COLO829 (cell line): ENCODE data around the gene FADD.
"Not testable (repeated sequence)": the region's sequence is repeated elsewhere in the genome, so short reads cannot be mapped to it uniquely, and the experiment has no call there.

ENCODE experiments used
- DNase-seq: peaks from one replicate; pipeline ENCODE4 v3.0.0; 2012; ENCODE audit warnings: low spot score

The FADD gene

DNA sequence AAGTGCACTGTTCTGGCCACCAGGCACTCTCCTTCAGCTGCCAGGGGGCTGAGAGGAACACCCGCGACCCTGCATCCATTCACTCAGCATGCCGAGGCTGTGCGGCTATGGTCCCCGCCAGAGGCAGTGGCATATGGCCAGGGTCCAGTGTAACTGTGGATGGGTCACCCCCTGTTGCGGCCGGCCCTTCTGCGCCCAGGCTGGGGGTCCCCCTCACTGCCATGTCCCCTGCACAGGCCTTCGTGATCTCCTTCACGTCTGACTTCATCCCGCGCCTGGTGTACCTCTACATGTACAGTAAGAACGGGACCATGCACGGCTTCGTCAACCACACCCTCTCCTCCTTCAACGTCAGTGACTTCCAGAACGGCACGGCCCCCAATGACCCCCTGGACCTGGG lies 20.8 kb upstream of the FADD start:
- no peak for DNase-seq

DNA sequence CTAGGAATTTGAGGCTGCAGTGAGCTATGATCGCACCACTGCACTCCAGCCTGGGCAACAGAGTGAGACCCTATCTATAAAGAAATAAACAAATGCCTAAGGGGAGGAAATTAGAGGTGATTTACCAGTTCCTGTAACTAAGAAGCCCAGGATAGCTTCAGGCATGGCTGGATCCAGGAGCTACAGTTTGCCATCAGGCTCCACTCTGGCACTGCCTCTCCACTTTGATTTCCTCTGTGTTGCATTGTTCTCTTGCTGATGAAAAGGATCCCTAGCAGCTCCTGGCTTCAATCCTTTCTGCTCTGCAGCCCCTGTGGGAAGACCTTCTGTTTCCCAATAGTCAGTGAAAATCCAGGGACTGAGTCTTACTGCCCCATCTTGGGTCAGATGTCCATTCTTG lies 20.1 kb upstream of the FADD start:
- DNase-seq = no peak

DNA sequence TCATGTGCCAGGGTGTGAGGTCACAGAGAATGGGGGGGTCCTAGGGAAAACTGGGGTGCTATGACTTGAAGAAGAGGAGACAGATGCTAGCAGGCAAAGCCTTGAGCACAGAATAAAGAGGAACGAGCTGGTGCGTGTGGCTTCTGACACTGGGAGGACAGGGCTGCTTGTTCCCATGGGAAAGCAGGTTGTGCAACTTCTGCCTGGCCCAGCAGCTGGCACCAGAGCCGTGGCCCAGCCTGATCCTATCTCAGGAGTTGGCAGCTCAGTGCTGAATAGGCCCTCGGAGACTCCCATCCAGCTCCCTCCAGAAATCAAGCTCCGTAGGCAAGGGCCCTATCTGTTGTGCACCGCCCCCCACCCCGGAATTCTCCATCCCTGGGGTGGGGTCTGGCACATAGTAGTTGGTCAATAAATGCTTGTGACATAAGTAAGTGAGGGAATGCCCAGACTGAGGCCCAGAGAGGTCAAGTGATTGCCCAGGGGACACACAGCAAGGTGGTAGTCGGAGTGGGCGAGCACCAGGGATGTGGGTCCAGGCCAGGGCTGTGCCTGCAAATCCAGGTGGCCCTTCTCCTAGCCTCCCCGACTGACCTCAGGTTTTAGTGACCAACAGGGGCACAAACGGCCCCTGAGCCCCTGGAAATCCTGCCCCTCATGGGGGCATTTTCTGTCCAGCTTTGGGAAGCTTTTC lies 19.5 kb upstream of the FADD start:
- DNase-seq = no peak

DNA sequence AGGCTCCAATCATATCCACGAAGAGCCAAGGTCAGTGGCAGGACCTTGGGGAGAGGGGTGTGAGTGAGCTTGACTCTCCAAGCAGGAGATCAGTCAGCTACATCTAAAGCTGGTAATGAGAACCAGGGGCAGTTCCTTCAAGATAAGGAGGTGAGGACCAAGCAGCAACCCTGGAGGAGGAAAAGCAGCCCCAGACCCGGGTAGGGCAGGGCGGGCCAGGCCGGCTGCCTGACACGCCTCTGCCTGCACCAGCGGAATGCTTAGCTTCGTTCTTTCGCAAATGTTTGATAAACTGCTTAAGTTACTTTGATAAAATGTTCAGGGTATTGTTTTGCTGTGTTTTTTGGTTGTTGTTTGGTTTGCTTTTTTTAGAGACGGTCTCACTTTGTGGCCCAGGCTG lies 18.7 kb upstream of the FADD start:
- no peak for DNase-seq

DNA sequence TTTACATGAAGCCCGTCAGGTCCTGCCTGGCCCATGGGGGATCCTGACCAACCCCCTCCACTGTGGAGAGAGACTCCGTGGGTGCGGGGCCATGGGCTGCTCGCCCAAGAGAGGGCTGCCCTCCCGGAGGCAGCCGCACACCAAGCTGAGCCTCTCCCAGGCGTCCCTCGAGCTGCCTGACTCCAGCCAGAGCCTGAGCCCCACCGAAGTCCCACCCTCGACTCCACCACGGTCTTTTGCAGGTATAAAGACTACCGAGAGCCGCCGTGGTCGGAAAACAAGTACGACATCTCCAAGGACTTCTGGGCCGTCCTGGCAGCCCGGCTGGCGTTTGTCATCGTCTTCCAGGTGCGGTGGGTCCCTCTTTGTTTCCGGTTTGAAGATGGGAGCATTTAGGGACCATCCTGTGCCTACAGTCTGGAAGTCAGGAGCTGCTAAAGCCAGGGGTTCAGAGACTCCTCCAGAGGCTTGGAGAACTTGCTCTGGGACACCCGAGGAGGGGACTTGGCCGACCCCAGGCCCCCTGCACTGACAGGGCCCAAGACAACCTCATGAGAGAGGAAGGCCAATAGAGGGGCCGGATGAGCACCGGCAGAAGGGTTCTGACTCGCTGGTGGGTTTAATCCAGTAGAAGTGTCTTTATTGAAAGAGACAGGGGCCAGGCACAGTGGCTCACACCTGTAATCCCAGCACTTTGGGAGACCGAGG lies 17.6 kb upstream of the FADD start:
- DNase-seq = no peak

DNA sequence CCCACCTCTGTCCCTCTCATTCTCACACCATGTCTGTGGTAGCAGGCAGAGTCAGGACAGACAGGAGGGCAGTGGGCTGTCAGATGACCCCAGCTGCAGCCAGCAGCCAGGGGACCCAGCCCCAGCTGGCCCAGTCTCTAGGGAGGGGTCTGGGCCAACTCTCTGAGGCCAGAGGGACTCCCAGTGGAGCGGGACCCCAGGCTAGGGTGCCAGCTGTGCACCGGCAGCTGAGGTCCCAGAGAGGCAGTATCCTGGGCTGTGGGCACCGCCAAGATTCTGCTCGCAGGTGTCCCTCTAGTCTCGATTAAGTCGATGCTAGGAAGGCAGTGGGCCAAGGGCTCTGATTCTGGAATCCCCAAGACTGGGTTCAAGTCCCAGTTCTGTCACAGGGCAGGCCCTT lies 16.7 kb upstream of the FADD start:
- no peak for DNase-seq

DNA sequence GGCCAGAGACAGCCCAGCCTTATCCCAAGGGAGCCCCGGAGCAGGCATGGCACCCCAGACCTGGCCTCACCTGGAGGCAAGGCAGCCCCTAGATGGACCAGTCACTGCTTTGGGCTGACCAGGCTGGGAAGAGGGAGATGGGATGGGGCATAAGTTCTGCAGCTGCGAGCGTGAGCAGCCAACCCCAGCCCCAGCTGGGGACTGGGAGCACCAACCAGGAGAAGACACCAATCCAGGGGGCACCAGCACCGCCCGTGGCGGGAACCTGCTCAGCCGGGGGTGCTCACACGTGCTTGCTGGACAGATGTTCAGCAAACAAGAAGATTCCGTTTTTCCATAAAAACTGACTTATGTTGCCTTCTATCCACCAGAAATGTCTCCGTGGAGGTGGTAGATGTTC lies 16.2 kb upstream of the FADD start:
- no peak for DNase-seq

DNA sequence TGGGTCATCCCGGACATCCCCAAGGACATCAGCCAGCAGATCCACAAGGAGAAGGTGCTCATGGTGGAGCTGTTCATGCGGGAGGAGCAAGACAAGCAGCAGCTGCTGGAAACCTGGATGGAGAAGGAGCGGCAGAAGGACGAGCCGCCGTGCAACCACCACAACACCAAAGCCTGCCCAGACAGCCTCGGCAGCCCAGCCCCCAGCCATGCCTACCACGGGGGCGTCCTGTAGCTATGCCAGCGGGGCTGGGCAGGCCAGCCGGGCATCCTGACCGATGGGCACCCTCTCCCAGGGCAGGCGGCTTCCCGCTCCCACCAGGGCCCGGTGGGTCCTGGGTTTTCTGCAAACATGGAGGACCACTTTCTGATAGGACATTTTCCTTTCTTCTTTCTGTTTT lies 15.3 kb upstream of the FADD start:
- no peak for DNase-seq

DNA sequence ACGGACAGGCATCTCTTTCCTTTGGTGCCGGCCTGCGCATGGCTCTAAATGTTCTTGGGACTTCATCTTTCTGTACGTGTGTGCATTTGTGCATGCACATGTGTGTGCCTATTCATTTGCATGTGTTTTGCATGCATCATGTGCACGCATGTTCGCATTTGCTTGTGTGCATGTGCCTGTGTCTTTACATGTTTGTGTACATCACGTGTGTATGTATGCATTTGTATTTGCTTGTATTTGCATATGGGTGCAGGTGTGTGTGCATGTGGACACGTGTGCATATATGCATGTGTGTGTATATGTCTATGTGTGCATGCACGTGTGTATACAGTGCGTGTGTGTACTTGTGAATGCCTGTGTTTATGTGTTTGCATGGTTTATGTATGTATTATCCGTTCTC lies 13.5 kb upstream of the FADD start:
- DNase-seq = no peak

DNA sequence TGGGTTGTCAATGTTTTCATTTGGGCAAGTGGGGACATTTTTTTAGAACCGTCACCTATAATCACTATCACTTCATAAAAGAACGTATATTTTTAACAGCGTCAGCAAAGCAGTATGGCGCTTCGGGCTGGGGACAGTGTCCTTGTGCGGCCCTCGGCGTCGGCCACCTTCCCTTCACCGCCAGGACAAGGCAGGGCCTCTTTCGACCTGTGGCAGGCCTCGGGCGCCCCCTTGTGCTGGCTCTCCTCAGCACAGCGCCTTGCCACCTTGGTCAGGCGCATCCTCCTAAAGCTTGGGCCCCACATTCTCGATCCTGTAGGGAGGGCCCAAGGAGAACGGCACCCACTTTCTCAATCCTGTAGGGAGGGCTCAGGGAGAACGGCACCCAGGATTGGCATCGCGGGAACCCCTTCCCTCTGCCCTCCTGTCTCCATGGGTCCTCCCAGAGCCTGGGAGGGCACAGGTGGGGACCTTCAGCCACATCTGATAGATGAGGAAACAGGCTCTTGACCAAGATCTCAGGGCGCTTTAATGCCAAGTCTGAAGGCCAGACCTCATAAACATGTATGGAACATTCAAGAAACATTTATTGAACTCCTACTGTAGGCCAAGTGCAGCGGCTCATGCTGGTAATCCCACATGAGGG lies 11.5 kb upstream of the FADD start:
- DNase-seq = peak; percentile 54

DNA sequence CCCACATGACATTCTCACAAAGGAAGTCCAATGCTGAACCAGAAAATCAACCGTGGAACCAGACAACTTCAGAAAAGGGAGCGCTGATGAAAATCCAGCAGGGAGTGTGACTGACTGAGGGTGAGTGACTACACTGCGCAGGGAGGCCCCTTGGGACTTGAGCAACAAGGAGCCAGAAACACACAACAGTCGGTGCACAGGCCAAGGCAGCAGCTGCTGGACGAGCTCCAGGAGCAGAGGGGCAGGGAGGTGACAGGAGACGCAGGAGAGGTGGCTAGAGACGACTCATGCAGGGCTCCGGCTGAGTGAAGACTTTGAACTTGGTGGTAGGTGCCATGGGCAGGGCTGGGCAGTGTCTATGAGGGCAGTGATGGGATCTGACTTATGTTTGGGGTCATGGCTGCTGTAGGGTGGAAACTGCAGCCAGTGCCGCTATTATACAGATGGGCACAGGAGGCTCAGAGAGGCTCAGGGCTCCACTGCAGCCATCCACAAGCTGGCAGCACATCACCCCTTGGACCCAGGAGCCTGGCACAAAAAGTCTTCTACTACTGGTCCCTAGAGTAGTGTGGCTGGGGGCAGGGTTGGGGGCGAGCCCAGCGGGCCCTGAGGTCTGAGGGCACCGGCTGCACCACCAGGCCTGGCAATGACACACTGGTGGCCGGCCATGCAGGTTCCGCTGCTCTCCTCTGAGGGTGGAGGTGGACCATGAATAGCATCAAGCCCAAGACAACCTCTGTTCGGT lies 10.3 kb upstream of the FADD start:
- DNase-seq = no peak

DNA sequence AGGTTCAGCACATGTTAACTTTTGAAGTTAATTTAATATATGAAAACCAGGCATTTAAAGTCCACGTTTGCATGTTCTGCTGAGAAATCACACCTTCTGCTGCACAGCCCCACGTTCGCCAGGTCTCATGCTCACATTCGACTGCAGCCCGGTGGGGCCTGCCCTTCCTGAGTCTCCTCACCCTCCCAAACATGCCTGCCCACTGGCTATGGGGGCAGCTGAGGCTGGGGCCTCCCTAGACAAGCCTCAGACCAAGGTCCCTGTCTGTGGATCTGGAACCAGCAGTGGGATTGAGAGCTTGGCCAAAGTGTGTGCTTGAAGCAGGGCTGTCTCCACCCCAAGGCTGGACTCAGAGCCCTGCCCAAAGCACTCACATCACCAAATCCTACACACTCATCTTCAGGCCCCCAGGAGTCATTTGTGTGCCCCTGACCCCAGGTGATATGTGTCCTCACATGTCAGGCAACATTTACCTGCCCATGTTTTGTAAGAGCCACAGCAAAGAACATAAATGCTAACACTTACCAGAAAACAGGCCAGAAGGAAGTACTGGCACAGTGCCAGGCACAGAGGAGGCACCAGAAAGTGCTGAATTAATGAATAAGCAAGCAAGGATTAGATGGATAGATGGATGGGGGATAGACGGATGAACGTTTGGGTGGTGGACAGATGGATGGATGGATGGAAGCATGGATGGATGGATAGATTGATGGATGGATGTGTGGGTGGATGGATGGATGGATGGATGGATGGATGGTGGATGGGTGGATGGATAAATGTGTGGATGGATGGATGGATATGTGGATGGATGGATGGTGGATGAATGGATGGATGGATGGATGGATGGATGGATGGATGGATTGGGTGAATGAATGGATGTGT lies 9.4 kb upstream of the FADD start:
- DNase-seq = no peak

DNA sequence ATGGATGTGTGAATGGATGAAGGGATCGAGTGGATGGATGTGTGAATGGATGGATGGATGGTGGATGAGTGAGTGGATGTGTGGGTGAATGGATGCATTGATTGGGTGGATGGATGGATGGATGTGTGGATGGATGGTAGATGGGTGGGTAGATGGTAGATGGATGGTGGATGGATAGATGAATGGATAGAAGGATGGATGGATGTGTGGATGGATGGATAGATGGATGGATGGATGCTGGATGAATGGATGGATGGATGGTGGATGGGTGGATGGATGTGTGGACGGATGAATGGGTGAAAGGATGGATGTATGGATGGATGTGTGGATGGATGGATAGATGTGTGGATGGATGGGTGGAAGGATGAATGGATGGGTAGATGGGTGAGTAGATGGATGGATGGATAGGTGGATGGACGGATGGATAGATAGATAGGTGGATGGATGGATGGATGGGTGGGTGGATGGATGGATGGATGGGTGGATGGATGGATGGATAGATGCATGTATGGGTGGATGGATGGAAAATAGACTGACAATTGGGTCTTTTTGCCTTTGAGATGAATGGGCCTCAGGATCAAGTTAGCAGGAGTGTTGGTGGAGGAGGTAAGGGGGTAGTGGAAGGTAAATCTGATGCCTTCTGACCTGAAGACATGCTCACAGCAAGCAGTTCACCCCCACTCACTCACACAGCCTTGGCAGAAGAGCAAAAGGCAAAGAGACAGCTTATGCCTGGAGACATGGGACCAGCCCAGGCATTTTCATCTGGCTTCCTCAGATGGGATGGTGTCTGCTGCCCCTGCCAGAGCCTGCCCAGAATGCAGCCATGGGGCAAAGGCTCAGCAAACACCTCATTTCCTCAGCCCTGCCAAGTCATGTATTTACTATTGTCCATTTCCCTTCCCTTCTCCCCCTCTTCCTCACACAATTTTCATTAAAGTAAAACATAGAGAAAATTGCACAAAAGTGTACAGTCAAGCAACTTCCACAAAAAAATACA lies 8.0 kb upstream of the FADD start:
- DNase-seq = no peak

DNA sequence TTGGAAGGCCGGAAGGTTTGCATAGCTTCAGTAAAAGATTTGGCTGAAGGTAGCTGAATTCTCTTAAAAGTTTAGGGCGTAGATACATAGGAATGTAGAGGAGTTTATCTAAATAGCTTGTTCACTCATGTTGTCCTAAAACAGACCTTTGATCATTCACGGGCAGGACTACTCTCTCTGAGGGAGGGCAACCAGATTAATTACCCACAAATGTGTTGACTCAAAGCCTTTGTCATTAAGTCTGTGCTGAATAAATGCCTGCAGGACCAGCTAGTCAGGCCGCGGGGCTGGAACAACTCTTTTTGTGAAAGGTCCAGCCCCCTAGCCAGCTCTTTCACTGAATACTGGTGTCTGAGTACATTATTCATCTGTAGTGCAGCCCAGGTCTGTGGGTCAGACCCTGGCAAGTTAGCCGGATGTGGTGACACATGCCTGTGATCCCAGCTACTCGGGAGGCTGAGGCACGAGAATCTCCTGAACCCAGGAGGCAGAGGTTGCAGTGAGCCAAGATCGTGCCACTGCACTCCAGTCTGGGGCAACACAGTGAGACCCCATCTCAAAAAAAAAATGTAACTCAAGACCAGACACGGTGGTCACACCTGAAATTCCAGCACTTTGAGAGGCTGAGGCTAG lies 2.8 kb upstream of the FADD start:
- DNase-seq = no peak

DNA sequence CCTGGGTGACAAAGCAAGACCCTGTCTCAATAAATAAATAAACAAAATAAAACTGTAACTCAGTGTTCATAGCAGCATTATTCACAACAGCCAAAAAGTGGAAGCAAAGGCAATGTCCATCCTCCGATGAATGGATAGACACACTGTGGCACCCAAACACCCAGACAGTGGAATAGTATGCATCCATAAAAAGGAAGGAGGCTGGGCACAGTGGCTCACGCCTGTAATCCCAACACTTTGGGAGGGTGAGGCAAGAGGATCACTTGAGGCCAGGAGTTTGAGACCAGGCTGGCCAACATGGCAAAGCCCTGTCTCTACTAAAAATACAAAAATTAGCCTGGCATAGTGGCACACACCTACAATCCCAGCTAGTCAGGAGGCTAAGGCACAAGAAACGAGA lies 2.0 kb upstream of the FADD start:
- DNase-seq = not testable (repeated sequence)

DNA sequence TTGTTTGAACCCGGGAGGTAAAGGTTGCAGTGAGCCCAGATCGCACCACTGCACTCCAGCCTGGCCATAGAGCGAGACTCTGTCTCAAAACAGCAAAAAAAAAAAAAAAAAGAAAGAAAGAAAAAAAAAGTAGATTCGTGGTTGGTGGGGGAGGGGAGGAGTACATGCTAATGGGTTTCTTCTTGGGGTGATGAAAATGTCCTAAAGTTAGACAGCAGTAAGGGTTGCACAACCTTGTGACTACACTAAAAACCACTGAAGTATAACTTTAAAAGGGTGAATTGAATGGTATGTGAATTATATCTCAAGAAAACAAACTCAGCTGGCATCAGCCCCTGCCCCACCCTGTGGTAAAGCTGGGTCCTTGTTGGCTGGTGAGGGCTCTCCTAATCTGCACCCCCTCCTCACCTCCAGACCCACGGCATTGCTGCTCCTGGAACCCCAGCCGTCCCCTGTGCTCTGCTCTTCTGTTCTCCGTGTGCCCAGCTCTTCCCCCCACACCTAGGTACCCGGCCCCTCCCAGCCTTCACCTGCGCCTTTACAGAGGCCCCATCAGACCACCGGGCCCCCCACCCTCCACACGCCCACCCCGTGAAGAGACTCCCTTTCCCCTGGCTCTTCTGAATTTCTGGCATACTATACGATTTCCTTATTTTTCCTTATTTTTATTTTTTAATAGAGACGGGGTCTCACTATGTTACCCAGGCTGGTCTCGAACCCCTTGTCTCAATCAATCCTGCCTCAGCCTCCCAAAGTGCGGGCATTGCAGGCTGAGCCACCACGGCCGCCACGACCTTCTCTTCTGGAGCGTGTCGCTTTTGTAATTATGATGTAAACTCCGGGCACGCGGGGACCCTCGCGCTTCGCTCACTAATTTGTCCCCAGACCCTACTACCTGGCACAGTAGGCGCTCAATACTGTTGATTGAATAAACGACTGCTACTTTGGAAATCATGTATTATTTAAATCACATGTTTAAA lies 924 bp upstream of the FADD start:
- DNase-seq = no peak

DNA sequence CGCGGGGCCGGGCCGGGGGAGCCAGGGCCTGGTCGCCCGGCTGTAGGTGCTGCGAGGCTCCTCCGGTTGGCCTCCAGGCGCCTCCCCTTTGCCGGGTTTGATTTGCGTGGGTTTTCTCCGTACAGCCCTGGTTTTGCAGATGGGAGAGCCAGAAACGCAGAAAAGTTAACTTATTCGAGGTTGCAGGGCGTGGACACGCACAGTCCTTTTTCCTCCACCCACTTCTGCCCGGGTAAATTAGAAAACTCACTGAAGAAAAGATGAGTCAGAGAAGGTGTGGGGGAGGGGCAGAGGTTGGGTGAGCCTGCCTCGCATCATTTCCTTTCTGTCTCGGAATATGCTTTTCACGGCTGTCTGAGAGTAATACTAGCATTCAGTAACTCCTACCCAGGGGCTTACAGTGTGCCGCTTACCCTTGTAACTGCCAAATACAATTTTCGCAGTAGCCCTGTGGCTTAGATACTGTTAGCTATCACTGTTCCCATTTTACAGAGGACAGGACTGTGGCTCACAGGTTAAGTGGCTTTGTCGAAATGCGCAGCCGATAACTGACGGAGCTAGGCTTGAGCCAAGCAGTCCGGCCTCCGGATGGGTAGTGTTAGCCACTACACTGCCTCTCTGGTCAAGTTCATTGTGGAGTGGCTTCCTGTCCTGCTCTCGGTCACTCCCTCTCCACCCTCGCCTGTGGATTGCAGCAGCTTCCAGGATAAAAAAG lies 812 bp downstream of the FADD start:
- DNase-seq = peak; percentile 70

DNA sequence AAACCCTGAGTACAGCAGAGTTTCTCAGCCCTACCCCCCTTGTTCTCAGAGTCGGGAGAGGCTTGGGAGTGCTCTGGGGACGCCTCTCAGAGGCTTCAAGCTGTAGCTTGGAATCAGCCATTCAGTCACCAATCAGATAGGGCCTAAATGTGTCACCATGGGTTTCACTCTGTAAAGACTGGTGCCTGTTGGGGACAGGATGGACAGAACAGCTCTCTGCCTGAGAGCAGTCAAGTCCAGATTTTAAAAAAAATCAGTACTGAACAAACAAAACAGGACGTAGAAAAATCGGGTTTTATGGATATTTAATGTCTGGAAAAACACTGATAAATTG lies 1.3 kb downstream of the FADD start:
- no peak for DNase-seq
